DOHH2 (cell line): ENCODE data around the gene SMURF2.

ENCODE experiments used
- H3F3A ChIP-seq: fragments of 200-600 bp; sonication (generic), shearing (Covaris generic); 2 replicates; pipeline ENCODE4 v1.6.0; 2016; ENCODE audit warnings: antibody characterized with exemption, mild to moderate bottlenecking; ENCODE audit not compliant: control insufficient read depth, insufficient read depth
- H3K27ac ChIP-seq: fragments of 200-600 bp; sonication (generic); 2 replicates; pipeline ENCODE4 v1.5.1; 2014; ENCODE audit warnings: low read depth, mild to moderate bottlenecking, low read length, moderate library complexity
- H3K27me3 ChIP-seq: fragments of 200-600 bp; sonication (generic); 2 replicates; pipeline ENCODE4 v1.6.1; 2014; ENCODE audit warnings: mild to moderate bottlenecking, low read length, mixed read lengths; ENCODE audit not compliant: control insufficient read depth
- H3K36me3 ChIP-seq: fragments of 200-600 bp; sonication (generic); 2 replicates; pipeline ENCODE4 v1.6.1; 2014; ENCODE audit warnings: mild to moderate bottlenecking, low read length, moderate library complexity, mixed read lengths; ENCODE audit not compliant: control insufficient read depth
- H3K4me1 ChIP-seq: fragments of 200-600 bp; sonication (generic); 2 replicates; pipeline ENCODE4 v1.6.1; 2014; ENCODE audit warnings: mild to moderate bottlenecking, low read length, mixed read lengths; ENCODE audit not compliant: control insufficient read depth
- H3K4me2 ChIP-seq: fragments of 200-600 bp; sonication (generic); 2 replicates; pipeline ENCODE4 v1.6.0; 2014; ENCODE audit warnings: mild to moderate bottlenecking, low read length, moderate library complexity
- H3K4me3 ChIP-seq: fragments of 200-600 bp; sonication (generic); 2 replicates; pipeline ENCODE4 v1.5.1; 2014; ENCODE audit warnings: mild to moderate bottlenecking, low read length, mixed read lengths
- H3K79me2 ChIP-seq: fragments of 200-600 bp; sonication (generic); 2 replicates; pipeline ENCODE4 v1.6.1; 2014; ENCODE audit warnings: mild to moderate bottlenecking, low read length, mixed read lengths; ENCODE audit not compliant: control insufficient read depth
- H3K9me2 ChIP-seq: fragments of 200-600 bp; sonication (generic); replicated peaks from 2 replicates; pipeline ENCODE4 v1.6.1; 2014; ENCODE audit warnings: mild to moderate bottlenecking, low read length, mixed read lengths; ENCODE audit not compliant: control insufficient read depth
- H3K9me3 ChIP-seq: fragments of 200-600 bp; sonication (generic); 2 replicates; pipeline ENCODE4 v1.6.1; 2014; ENCODE audit warnings: antibody characterized with exemption, low read length, mixed read lengths; ENCODE audit not compliant: control insufficient read depth, insufficient read depth
- H4K20me1 ChIP-seq: fragments of 200-600 bp; sonication (generic); 2 replicates; pipeline ENCODE4 v1.6.0; 2014; ENCODE audit warnings: low read depth, mild to moderate bottlenecking, antibody characterized with exemption, low read length, moderate library complexity; ENCODE audit not compliant: control insufficient read depth, insufficient read depth
- CTCF ChIP-seq: fragments of 200-600 bp; sonication (generic); IDR thresholded peaks from one replicate; pipeline ENCODE4 v1.5.1; 2014; ENCODE audit warnings: antibody characterized with exemption, mild to moderate bottlenecking, low read depth, low read length; ENCODE audit not compliant: poor library complexity, severe bottlenecking
- EZH2phosphoT487 ChIP-seq: fragments of 200-600 bp; sonication (generic); IDR thresholded peaks from 2 replicates; pipeline ENCODE4 v1.6.1; 2017; ENCODE audit warnings: borderline replicate concordance, mild to moderate bottlenecking, antibody characterized with exemption, low read length, moderate library complexity, mixed read lengths

SMURF2 gene

GRCh38 chr17:64658931-64659330 lies 3.2 kb downstream of the SMURF2 start:
- Histone ChIP-seq H3K27me3 (no peaks in the 10 kb centered on the region), H3K36me3 (peaks cover 5% of the 10 kb centered on the region), H4K20me1 (peaks cover 12% of the 10 kb centered on the region; the same call in 1 of the 2 replicates), H3K4me2 (no peak overlapping the region), H3K9me3 (peaks cover 3% of the 10 kb centered on the region; the same call in 1 of the 2 replicates), H3K4me3 (no peak overlapping the region), H3K4me1 (peaks cover 23% of the 10 kb centered on the region), H3K79me2 (peaks cover 74% of the 10 kb centered on the region), H3K9me2 (no peaks in the 10 kb centered on the region), H3K27ac (no peak overlapping the region), H3F3A (peaks cover 7% of the 10 kb centered on the region; the same call in 1 of the 2 replicates)
- no peak for TF ChIP-seq EZH2phosphoT487
- TF ChIP-seq CTCF: no peak

GRCh38 chr17:64657610-64658125 lies 4.4 kb downstream of the SMURF2 start:
- H4K20me1 ChIP-seq: peaks cover 12% of the 10 kb centered on the region; the same call in 1 of the 2 replicates
- H3K27me3 ChIP-seq: no peaks in the 10 kb centered on the region
- peaks cover 87% of the 10 kb centered on the region for H3K79me2 ChIP-seq
- no peak for TF ChIP-seq EZH2phosphoT487
- peaks cover 5% of the 10 kb centered on the region for H3K36me3 ChIP-seq
- no peak overlapping the region for H3K27ac ChIP-seq
- H3K4me2 ChIP-seq: no peak overlapping the region
- no peak overlapping the region for H3K4me3 ChIP-seq
- peaks cover 16% of the 10 kb centered on the region for H3K4me1 ChIP-seq
- H3K9me2 ChIP-seq: no peaks in the 10 kb centered on the region
- no peaks in the 10 kb centered on the region for H3F3A ChIP-seq
- peaks cover 3% of the 10 kb centered on the region; the same call in 1 of the 2 replicates for H3K9me3 ChIP-seq

GRCh38 chr17:64655704-64656103 lies 6.4 kb downstream of the SMURF2 start:
- H4K20me1 ChIP-seq: peaks cover 7% of the 10 kb centered on the region; the same call in 1 of the 2 replicates
- TF ChIP-seq EZH2phosphoT487: no peak
- TF ChIP-seq CTCF: no peak
- no peak overlapping the region for H3K4me2 ChIP-seq
- peaks cover 96% of the 10 kb centered on the region for H3K79me2 ChIP-seq
- no peaks in the 10 kb centered on the region for H3K9me2 ChIP-seq
- no peaks in the 10 kb centered on the region for H3K27me3 ChIP-seq
- no peak overlapping the region for H3K4me3 ChIP-seq
- peaks cover 5% of the 10 kb centered on the region for H3K36me3 ChIP-seq
- peaks cover 3% of the 10 kb centered on the region; the same call in 1 of the 2 replicates for H3K9me3 ChIP-seq
- peaks cover 11% of the 10 kb centered on the region for H3K4me1 ChIP-seq
- H3F3A ChIP-seq: no peaks in the 10 kb centered on the region
- no peak overlapping the region for H3K27ac ChIP-seq

GRCh38 chr17:64653985-64654355 lies 8.1 kb downstream of the SMURF2 start:
- Histone ChIP-seq H3K79me2 (peaks cover 90% of the 10 kb centered on the region), H3F3A (0 out of 2 replicates have a peak, but pooled peaks cover 6% of the 10 kb centered on the region)

More at GRCh38 chr17:64653985-64654355, 8.1 kb downstream of the SMURF2 start:
- Histone ChIP-seq H3K27me3 (no peaks in the 10 kb centered on the region), H3K4me3 (no peak overlapping the region), H3K27ac (no peak overlapping the region), H3K9me3 (peaks cover 3% of the 10 kb centered on the region; the same call in 1 of the 2 replicates), H3K36me3 (peaks cover 5% of the 10 kb centered on the region), H3K4me1 (peaks cover 4% of the 10 kb centered on the region), H3K4me2 (no peak overlapping the region), H3K9me2 (no peaks in the 10 kb centered on the region), H4K20me1 (no peaks in the 10 kb centered on the region)
- TF ChIP-seq CTCF: no peak
- TF ChIP-seq EZH2phosphoT487: no peak
